Activated T-helper 1 cell treated with Interleukin-2 at 50 U/mL for 16 hours (primary cell): ENCODE measurements around the gene RPL34.

Source experiments
- DNase-seq: peaks from one replicate; pipeline ENCODE4 v3.0.0-alpha.2; 2020; ENCODE audit warnings: low read depth

The RPL34 gene

DNA sequence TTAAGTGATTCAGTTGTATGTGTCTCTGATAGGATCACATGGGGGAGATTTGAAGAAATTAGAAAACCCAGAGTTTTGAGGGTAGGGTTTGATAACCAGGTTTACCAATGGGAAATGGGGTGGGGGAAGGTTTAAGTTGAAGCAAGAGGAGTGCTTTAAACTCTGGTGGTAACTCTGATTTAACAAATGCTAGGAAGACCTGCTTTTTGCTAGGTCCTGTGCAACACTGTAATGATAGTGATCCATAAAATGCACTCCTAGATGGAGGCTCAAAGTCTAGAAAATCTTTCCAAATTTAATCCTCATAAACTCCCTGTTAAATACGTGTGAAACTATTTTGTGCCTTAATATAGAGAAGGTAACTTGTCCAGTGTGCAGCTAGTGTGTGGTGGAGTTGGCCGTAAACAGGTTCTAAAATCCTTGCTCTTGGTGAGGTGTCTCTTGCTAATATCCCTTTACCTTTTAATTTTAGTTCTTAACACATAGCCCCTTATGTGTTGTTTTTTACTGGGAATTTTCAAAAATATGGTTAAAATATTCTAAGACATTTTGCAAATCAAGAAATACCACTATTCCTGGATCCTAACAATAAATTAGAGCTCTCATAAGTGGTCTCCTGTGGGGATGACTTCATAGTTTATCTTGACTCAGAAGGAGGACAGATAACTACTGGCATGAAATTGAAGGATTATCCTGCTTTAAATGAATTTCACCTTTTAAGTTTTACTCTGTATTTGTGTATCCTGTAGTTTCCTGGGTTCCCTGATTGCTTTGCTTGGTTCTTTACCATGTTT, 4.1 kb downstream of the RPL34 start:
- DNase-seq: no peak

DNA sequence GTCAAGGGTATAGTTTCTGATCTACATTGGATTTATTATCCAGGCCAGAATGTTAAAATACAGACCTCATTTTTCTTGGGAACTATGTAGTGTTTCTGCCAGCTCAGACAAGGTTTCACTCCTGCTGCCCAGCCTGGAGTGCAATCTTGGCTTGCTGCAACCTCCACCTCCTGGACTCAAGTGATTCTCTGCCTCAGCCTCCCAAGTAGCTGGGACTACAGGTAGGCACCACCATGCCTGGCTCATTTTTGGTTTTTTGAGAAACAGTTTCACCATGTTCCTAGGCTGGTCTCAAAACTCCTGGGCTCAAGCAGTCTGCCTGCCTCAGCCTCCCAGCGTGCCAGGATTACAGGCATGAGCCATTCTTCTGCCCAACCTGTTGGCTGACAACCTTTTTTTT, 5.7 kb downstream of the RPL34 start:
- no peak for DNase-seq

- DNase-seq: no peak
Measured at GRCh38 chr4:108628411-108628810, 8.0 kb downstream of the RPL34 start.

- no peak for DNase-seq
Measured at GRCh38 chr4:108635070-108635655, 14.8 kb downstream of the RPL34 start.

GRCh38 chr4:108636246-108636645, 15.9 kb downstream of the RPL34 start:
- DNase-seq: no peak

- DNase-seq: no peak
Measured at GRCh38 chr4:108637856-108638255, 17.5 kb downstream of the RPL34 start.

DNA sequence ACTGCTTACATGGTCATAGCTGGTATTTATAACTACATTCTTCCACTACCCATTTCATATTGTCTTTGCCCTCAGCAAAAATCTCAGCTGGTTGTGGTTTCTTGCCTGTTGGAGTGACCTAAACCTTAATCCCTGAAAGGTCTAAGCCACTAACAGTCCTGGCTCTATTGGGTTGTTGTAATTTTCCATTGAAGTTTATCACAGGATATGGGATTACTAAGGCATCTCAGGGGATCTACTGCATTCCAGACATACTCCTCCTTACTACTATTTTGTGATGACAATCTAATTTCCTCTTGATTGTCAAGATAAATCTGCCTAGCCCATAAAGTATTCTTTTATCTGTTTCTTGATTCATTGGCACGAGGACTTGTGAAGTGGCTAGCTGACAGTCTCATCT, 23.9 kb downstream of the RPL34 start:
- no peak for DNase-seq

DNA sequence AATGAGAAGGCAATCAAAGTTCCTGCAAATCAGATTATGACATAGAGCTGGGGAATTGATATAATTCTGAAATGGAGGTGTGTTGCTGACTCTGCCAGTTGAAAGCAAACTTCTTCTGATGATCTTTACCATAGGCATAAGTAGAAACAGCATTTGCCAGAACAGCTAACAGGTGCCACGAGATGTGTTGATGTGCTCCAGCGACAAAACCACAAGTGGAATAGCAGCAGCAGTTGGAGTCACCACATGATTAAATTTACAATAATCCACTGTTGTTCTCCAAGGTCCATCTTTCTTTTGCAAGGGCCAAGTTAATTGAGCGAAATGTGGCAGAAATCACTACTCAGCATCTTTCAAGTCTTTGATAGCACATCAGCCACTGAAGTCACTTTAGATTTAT, 26.3 kb downstream of the RPL34 start:
- DNase-seq: no peak

DNA sequence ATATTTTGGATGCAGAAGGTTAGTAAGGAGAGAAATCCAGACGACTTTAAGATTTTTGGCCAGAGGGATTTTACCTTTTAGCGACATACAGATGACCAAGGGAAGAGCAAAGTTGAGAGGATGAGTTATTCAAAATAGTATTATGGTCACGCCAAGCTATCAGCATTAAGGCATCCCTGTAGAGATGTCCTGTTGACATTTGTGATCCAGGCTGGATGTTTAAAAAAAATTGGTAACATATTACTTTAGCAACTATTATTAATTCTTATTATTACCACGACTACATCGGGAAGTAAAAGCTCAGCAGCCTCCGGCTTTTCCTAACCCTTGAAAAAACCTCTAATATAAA, 29.5 kb downstream of the RPL34 start:
- no peak for DNase-seq

- peak; percentile 82 for DNase-seq
Measured at GRCh38 chr4:108650212-108651013, 30.0 kb downstream of the RPL34 start, which contains the start of gene OSTC. TSS of gene OSTC (plus strand) at chr4:108650599. CDS start at chr4:108650656, 57 bp downstream.

DNA sequence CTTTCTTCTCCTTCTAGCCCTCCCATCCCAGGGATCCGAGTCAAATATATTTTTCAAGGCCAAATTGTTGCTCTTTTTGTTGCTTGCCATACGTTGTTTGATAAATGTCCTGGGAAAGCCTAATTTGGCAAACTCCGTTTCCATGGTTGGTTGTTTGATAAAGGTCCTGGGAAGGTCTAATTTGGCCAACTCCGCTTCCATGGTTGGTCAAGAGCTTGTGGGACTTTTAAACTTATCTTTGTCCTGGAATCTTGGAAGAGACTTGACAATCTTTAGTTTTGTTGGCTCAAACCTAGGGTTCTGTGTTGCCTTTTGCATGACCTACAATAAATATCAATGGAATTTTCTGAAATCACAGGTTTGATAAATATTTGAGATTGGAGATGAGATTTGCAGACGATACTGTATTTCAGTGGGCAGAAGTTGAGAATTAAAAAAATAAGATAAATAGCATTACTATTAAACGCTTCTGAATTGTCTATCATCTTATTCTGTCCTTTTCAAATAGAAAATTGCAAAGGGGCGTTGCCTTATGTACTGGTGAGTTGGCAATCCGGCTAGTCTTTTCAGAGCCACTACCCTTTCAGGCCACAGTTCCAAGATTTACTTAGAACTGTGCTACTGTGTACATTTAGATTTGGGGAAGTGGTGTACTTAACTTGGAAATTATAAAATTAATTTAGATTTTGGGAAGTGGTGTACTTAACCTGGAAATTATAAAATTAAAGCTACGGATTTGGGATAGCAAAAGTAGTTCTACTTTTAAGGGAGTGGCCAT, 30.8 kb downstream of the RPL34 start:
- no peak for DNase-seq

GRCh38 chr4:108662629-108663028, 42.3 kb downstream of the RPL34 start:
- no peak for DNase-seq

GRCh38 chr4:108674356-108674977, 54.1 kb downstream of the RPL34 start:
- DNase-seq: no peak
